SK-MEL-5 (cell line): ENCODE results near the gene STAT3. TPM values are rescaled to one million over a fixed set of nuclear protein-coding genes. Genes with fewer than 3 reads are reported as not detected.
A peak's percentile ranks its signal among the peaks of the same experiment; 100 is the strongest.
"Not testable (repeated sequence)": the region's sequence is repeated elsewhere in the genome, so short reads cannot be mapped to it uniquely, and the experiment has no call there.

Experiments used
- DNase-seq: peaks from one replicate; pipeline ENCODE4 v3.0.0-alpha.2; 2016; ENCODE audit warnings: low read depth, low spot score
- in situ Hi-C: cut with HindIII; loops from 2 replicates; pipeline ENCODE4 v1.10.0; 2016; ENCODE audit warnings: low sequenced_read_pairs, high pct_unique_total_duplicates, low pct_unique_long_range_greater_than_20kb
- total RNA-seq: library from RNA; depleted of rRNA; stranded (reverse); fragments of >200 nt; shearing (Covaris generic); gene quantifications from 2 replicates; pipeline ENCODE4 v1.2.3, GENCODE V29; 2014

The STAT3 gene
- total RNA-seq, 1 experiment from 2014 or later: 99.5 TPM

GRCh38 chr17:42297775-42298174, 90.5 kb downstream of the STAT3 start:
- in situ Hi-C loops, DNase-seq: not testable (repeated sequence)

- in situ Hi-C loops: no loop called here
These were observed 92.2 kb downstream of the STAT3 start for GRCh38 chr17:42296012-42296411.

GRCh38 chr17:42294469-42295398, 93.5 kb downstream of the STAT3 start:
- in situ Hi-C loops: no loop called here
- no peak for DNase-seq

More at GRCh38 chr17:42296012-42296411, 92.2 kb downstream of the STAT3 start:
- DNase-seq: no peak

GRCh38 chr17:42291129-42291528, 97.1 kb downstream of the STAT3 start:
- no peak for DNase-seq
- in situ Hi-C loops: no loop called here

- in situ Hi-C loops: no loop called here
- DNase-seq: no peak
These were observed 97.7 kb downstream of the STAT3 start for GRCh38 chr17:42290577-42290976.

- no peak for DNase-seq
- in situ Hi-C loops: no loop called here
These were observed 98.5 kb downstream of the STAT3 start for GRCh38 chr17:42289611-42290181.

GRCh38 chr17:42288803-42289610, 99.2 kb downstream of the STAT3 start:
- in situ Hi-C loops: no loop called here
- no peak for DNase-seq

- no peak for DNase-seq
These were observed 100.1 kb downstream of the STAT3 start, which contains the start of gene STAT5A for GRCh38 chr17:42287977-42288802. TSS of gene STAT5A (plus strand) at chr17:42288498. CDS start at chr17:42289412, 914 bp downstream.

GRCh38 chr17:42287305-42287976, 100.8 kb downstream of the STAT3 start:
- peak; percentile 32 for DNase-seq
- in situ Hi-C loops: no loop called here

More at GRCh38 chr17:42287977-42288802, 100.1 kb downstream of the STAT3 start, which contains the start of gene STAT5A:
- in situ Hi-C loops: no loop called here

GRCh38 chr17:42286411-42287221, 101.6 kb downstream of the STAT3 start:
- DNase-seq: no peak
- in situ Hi-C loops: no loop called here

GRCh38 chr17:42285346-42286050, 102.7 kb downstream of the STAT3 start:
- DNase-seq: no peak
- in situ Hi-C loops: no loop called here

- DNase-seq: no peak
- in situ Hi-C loops: no loop called here
These were observed 103.7 kb downstream of the STAT3 start for GRCh38 chr17:42284566-42284965.

GRCh38 chr17:42284024-42284369, 104.2 kb downstream of the STAT3 start:
- DNase-seq: peak; percentile 49
- in situ Hi-C loops: no loop called here

GRCh38 chr17:42283241-42284023, 104.8 kb downstream of the STAT3 start:
- in situ Hi-C loops: no loop called here
- DNase-seq: no peak
